ENCODE results near the gene FLAD1.
A peak's percentile ranks its signal among the peaks of the same experiment; 100 is the strongest.

Gene FLAD1

DNA sequence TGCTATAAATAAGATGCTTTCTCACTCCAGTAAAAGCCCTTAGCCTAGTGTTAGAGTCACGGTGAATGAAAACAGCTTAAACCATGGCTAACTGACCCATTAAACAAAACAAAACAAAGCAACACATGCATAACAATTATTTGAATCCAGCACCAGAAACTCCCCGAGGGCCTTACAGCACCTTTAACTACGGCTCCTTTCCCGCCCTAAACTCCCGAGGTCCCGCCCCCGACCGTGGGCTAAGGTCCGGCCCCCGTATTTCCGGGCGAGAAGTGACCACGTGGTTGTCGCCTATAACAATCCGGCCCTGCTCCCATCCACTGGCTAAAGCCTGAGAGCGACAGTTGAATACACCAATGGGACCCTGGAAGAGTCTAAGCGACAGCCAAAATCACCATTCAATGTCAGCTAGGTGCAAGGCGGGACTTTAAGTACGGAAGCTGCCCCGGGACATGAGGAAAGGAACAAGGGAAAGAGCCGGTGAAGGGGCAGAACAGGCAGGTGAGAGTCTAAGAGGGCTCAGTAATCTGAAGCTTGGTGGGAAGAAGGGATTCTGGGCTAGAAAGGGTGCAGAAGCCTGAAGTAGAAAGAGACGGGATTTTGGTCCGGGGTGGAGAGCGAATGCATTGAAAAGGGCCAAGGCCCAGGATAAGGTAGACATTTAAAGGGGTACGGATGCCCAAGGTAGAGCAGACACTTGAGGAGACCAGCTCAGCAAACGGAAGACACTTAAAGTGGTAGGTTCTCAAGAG lies at the start of gene FLAD1:
FLAD1 (plus strand) TSS at position 448 of the 752 bp plus-strand sequence. CDS start 351 bp downstream, outside the sequence.
- DNase-seq (ENCODE audit: low spot score) = peak; percentile 99

DNA sequence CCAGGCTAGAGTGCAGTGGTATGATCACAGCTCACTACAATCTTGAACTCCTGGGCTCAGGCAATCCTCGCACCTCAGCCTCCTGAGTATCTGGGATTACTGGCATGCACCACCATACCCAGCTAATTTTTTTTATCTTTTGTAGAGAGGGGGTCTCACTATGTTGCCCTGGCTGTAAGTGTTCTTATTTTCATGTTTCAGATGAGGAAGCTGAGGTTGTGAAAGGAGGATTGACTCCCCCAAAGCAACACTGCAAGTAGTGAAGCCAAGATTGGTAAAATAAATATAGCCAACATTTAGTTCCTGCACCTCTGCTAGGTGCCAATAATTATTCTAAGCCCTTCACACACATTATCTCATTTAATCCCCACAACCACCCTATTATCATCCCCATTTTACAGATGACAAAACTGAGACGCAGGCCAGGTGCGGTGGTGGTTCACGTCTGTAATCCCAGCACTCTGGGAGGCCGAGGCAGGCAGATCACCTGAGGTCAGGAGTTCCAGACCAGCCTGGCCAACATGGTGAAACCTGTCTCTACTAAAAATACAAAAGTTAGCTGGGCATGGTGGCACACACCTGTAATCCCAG lies 48.7 kb upstream of the FLAD1 start:
- DNase-seq (ENCODE audit: low spot score) = no peak

GRCh38 chr1:154935749-154936554 lies 47.2 kb upstream of the FLAD1 start:
- DNase-seq (ENCODE audit: low spot score) = no peak

- peak; percentile 98 for DNase-seq (ENCODE audit: low spot score)
Measured at GRCh38 chr1:154936555-154937084, 46.5 kb upstream of the FLAD1 start, which contains the start of gene PMVK. Gene PMVK, minus strand, starts transcription at chr1:154936719. Its CDS starts 34 bp downstream, at chr1:154936685.

GRCh38 chr1:154937085-154937987 lies 45.8 kb upstream of the FLAD1 start:
- peak; percentile 95 for DNase-seq (ENCODE audit: low spot score)

GRCh38 chr1:154937988-154938386 lies 45.2 kb upstream of the FLAD1 start:
- no peak for DNase-seq (ENCODE audit: low spot score)

DNA sequence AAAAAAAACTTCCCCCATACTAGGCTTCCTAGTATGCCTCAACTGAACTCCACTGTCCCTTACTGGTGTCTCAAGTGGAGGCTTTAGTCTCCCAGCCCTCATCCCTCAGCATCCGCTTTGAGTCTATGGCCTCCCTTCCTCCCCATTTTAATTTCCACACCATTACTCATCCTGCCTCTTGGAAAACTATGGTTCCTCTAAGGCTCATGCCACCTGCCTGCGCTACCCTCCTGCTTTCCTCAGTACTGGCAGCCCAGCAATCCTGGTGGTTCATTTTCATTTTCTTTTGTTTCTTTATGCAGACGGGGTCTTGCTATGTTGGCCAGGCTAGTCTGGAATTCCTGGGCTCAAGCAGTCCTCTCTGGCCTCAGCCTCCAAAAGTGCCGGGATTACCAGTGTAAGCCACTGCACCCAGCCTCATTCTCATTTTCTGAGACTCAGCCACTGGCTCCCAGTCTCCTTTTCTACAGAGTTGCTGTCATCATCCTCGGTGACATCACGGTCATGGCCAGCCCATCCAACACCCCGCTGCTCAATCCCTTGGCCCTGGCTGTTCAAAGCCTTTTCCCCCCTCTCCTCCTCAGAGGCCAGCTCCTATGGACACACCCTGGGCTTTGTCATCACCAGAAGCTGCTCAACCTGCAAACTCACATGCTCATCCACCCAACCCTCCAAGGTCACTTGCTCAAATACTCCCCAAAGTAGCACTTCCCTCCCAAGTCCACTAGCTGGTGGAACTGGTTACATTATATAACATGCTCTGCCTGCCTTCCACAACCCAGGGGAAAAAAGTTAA lies 44.3 kb upstream of the FLAD1 start:
- DNase-seq (ENCODE audit: low spot score) = no peak

GRCh38 chr1:154940213-154940560 lies 43.0 kb upstream of the FLAD1 start:
- DNase-seq (ENCODE audit: low spot score) = no peak

DNA sequence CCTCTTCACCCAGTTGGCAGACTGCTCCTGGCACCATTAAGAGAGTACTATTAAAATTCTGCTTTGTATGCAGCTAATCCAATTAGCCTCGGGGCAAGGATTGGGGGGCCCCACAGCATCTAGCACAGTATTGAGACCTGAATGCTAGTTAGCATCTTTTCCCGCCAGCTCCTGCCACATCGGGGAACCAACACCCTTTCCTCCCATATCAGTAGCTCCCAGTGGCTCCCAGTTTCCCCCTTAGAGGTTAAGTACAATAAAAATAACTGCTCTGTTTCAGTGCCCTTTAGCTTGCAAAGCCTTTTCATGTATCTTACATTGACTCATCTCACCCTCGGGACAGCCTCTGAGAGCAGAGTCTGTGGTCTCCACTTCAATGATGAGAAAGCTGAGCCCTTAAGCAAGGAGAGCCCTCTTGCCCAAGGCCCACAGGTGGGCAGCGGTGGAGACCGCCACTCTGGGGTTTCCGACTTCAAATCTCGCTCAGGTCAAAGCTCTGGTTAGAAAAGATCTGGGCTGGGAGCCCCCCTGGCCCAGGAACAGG lies 42.4 kb upstream of the FLAD1 start:
- no peak for DNase-seq (ENCODE audit: low spot score)

GRCh38 chr1:154941333-154942013 lies 41.7 kb upstream of the FLAD1 start:
- no peak for DNase-seq (ENCODE audit: low spot score)

GRCh38 chr1:154943649-154944400 lies 39.3 kb upstream of the FLAD1 start:
- DNase-seq (ENCODE audit: low spot score) = no peak

DNA sequence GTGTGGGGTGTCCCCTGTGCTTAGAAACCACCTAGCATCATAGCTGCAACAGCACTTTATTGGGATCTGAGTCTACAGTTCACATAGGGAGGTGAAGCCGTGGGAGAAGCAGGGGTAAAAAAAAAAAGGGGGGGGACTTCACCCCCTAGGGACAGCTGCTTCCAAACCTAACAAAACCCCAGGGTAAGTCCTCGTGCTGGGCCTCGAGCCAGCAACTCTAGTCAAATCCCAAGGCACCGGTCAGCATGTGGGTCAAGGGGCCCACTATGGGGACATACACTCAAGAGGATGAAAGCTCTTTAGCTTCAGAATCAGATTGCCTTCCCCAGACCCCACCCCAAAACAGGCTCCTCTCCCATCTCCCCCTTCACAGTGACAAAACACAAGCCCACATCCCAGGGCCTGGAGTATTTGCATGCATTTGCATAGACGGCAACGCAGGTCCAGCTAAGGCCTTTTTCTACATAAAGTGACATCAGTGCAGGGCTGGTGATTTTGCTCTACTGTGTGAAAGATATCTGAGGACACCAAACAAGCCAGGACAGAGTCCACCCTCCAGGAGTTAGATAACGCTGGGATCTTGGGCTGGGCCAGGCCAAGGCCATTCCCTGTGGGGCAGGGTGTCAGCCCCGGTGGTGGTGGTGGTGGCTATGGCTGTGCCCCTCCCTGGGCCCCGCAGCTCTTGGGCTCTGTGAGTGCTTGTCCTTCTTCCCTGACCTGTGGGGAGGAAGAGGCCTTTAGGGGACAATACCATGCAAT lies 38.6 kb upstream of the FLAD1 start:
- DNase-seq (ENCODE audit: low spot score) = no peak

DNA sequence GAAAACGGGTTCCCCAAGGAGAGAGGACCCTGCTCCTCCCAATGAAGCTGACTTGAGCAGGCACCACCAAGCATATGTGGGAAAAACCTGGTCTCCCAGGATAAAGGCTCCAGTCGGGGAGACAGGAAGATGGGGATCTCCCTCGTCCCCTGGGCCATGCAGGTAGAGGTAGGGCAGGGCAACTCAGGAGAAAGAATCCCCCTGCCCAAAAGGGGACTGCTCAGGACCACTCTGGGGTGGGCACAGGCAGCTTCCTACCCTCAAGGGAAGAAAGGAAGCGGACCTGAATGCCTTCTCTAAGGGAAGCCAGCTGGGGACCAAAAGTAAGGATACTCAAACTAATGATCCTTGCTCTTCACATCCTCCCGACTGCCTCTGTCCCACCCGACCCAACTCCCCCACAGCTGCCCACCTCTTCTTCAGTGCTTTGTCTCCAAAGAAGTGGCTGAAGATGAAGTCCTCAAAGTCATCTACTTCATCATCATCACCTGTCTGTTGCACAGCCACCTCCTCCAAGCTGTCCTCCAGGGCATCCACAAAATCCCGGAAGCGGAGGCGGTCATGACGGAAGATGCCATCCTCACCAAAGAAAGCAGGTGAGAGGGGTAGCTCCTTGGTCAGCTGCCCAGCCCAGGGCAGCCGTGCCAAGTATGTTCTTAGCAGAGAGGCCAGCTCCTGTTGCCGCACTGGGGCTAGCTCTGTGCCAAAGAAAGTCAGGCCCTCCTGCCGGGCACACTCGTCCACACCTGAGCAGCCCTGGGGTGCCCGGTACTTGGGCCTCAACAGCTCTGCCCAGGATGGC lies 37.8 kb upstream of the FLAD1 start:
- no peak for DNase-seq (ENCODE audit: low spot score)

DNA sequence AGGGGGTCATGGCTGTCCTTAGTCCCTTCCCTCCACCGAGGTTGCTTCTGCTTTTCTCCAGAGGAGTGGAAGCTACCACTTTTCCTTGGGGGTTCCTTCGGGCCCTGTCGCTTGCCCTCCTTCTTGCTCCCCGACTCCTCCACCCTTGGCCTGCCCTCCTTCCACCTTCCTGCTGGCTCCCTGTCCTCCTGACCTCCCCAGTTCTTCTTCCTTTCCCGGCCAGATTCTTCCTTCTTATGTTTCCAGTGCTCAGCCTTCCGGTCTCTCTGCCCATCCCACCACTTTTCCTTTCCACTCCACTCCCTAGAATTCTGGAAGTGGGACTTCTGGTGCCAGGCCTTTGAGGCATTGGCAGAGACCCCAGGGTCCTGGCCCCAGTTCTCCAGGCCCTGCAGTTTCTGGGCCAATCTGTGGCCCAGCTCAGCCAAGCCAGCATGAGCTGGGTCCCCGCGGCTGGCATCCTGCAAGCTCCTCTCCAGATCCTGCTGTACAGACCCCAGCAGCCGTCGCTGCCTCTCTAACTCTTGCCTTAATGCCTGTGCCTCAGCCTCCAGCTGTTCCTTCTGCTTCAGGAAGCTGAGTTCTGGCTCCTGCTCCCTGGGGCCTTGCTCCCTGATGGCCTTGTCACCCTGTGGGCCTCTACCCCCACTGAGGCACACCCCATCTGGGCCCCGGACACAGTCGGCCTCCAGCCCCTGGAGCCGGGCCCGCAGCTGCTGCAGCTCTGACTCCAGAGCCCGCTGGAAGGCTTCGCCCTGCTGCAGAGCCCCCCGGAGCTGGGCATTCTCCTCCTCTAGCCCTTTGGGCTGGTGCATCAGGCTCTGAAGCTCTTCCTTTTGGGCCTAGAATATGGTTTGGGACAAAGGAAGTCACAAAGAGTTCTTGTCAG lies 36.9 kb upstream of the FLAD1 start:
- DNase-seq (ENCODE audit: low spot score) = no peak

DNA sequence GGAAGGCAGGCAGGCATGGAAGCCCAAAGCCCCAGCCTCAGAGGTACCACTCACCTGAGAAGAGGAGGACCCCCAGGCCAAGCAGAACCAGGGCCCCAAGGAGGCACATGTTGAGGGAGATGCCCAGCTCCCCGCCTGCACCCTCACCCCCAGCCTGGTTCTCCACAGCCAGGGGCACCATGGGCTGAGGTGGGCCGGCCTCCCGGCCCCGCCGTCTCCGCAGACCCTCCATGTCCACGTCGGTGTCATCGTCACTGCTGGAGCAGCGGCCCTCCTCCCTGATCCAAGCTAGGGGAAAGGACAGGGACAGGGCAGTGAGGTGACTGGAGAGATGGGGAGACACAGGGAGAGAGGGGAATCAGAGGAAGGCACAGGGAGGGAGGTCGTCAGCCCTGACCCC lies 35.1 kb upstream of the FLAD1 start:
- no peak for DNase-seq (ENCODE audit: low spot score)

- DNase-seq (ENCODE audit: low spot score) = no peak
Measured at GRCh38 chr1:154951901-154952657, 31.1 kb upstream of the FLAD1 start.
